ENCODE measurements around the gene JAKMIP2.

DNA sequence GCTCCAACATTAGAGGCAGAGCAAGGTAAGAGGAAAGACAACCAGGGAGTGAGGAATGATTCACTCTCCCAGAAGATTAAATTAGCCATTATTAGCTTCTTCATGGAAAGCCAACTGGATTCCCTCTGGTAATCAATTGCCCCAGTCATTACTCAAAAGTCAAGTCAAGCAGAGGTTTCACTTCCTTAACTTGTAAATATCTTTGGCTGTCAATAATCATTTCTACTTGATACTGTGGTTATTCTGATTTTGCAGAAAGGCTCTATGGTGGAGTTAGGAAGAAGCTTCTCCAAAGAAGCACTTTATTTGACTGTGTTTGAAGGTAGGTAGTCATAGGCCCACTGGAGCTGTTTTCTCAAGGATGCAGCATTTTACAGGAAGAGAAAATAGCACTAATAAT, 78.0 kb downstream of the JAKMIP2 start:
- no peak for TF ChIP-seq POLR2A (IDR thresholded peaks at IDR 0.05; ENCODE audit: low read length)
- TF ChIP-seq GATA1 (IDR thresholded peaks at IDR 0.05; ENCODE audit: low read depth, low read length) = no peak
